AG04449 (cell line): ENCODE results near the gene SETD4.
"Not testable (repeated sequence)": the region's sequence is repeated elsewhere in the genome, so short reads cannot be mapped to it uniquely, and the experiment has no call there.

Source experiments
- CTCF ChIA-PET: fragments of 350-600 bp; formaldehyde crosslinking; extraction: SDS; loops from one replicate; lab custom pipeline; 2021; ENCODE audit warnings: antibody characterized with exemption; lab: Yijun Ruan, JAX
- POLR2A ChIA-PET: fragments of 400-600, 350-600 bp; formaldehyde crosslinking; extraction: SDS; loops from one replicate; lab custom pipeline; 2020; ENCODE audit warnings: antibody characterized with exemption, inconsistent platforms; lab: Yijun Ruan, JAX
- DNase-seq: peaks from one replicate; pipeline ENCODE4 v3.0.0-alpha.2; 2010; ENCODE audit warnings: low read depth, low spot score
- H3K4me3 ChIP-seq: 2 replicates; pipeline ENCODE4 v1.5.1; 2011; ENCODE audit warnings: low read depth, mild to moderate bottlenecking, control low read depth, low read length
- CTCF ChIP-seq: IDR thresholded peaks from one replicate; pipeline ENCODE4 v1.5.1; 2011; ENCODE audit warnings: mild to moderate bottlenecking, moderate library complexity, low read length, control low read depth, inconsistent platforms; ENCODE audit not compliant: insufficient read depth; ENCODE audit errors: missing control alignments

The SETD4 gene

GRCh38 chr21:36079671-36080070, 19.3 kb upstream of the SETD4 start:
- CTCF ChIA-PET: interaction anchor here (0.7 to 1.7 kb wide), 2 partner anchors 45 to 52 kb away, joined by 3 to 4 read pairs; no protein-coding TSS in a partner anchor

GRCh38 chr21:36079010-36079649, 18.8 kb upstream of the SETD4 start:
- no peak for TF ChIP-seq CTCF
- POLR2A ChIA-PET: no interaction called here

More at GRCh38 chr21:36079671-36080070, 19.3 kb upstream of the SETD4 start:
- DNase-seq: no peak
- TF ChIP-seq CTCF: no peak
- POLR2A ChIA-PET: no interaction called here
- no peak overlapping the region for H3K4me3 ChIP-seq

GRCh38 chr21:36077758-36078157, 17.4 kb upstream of the SETD4 start:
- ChIA-PET CTCF (interaction anchor here (1.0 to 1.5 kb wide), 4 partner anchors 13 to 48 kb away, joined by 3 to 4 read pairs (median 4); no protein-coding TSS in a partner anchor), POLR2A (no interaction called here)
- no peak for TF ChIP-seq CTCF
- H3K4me3 ChIP-seq: no peak overlapping the region
- no peak for DNase-seq

More at GRCh38 chr21:36079010-36079649, 18.8 kb upstream of the SETD4 start:
- no peak for DNase-seq
- no peak overlapping the region for H3K4me3 ChIP-seq
- CTCF ChIA-PET: interaction anchor here (0.7 to 1.7 kb wide), 2 partner anchors 46 to 51 kb away, joined by 3 to 4 read pairs; no protein-coding TSS in a partner anchor

GRCh38 chr21:36076878-36077655, 16.7 kb upstream of the SETD4 start:
- TF ChIP-seq CTCF: no peak
- POLR2A ChIA-PET: no interaction called here
- no peak for DNase-seq
- H3K4me3 ChIP-seq: no peak overlapping the region
- CTCF ChIA-PET: interaction anchor here (1.0 to 1.5 kb wide), 3 partner anchors 14 to 49 kb away, joined by 3 read pairs; no protein-coding TSS in a partner anchor

GRCh38 chr21:36075953-36076352, 15.6 kb upstream of the SETD4 start:
- CTCF ChIA-PET: interaction anchor here (1.1 kb wide), 1 partner anchor 38 kb away, joined by 3 read pairs; no protein-coding TSS in a partner anchor
- POLR2A ChIA-PET: no interaction called here
- DNase-seq: no peak
- no peak overlapping the region for H3K4me3 ChIP-seq
- TF ChIP-seq CTCF: no peak

- no peak for TF ChIP-seq CTCF
- POLR2A ChIA-PET: no interaction called here
- CTCF ChIA-PET: no interaction called here
- no peak for DNase-seq
- no peak overlapping the region for H3K4me3 ChIP-seq
Observed at GRCh38 chr21:36075171-36075570, 14.8 kb upstream of the SETD4 start.

GRCh38 chr21:36073911-36074310, 13.6 kb upstream of the SETD4 start:
- H3K4me3 ChIP-seq, POLR2A ChIA-PET, DNase-seq: not testable (repeated sequence)
- CTCF ChIA-PET: interaction anchor here (0.8 to 1.3 kb wide), 2 partner anchors 41 to 52 kb away, joined by 3 read pairs; no protein-coding TSS in a partner anchor
